Measurements from ENCODE around the gene DOCK4.

DNA sequence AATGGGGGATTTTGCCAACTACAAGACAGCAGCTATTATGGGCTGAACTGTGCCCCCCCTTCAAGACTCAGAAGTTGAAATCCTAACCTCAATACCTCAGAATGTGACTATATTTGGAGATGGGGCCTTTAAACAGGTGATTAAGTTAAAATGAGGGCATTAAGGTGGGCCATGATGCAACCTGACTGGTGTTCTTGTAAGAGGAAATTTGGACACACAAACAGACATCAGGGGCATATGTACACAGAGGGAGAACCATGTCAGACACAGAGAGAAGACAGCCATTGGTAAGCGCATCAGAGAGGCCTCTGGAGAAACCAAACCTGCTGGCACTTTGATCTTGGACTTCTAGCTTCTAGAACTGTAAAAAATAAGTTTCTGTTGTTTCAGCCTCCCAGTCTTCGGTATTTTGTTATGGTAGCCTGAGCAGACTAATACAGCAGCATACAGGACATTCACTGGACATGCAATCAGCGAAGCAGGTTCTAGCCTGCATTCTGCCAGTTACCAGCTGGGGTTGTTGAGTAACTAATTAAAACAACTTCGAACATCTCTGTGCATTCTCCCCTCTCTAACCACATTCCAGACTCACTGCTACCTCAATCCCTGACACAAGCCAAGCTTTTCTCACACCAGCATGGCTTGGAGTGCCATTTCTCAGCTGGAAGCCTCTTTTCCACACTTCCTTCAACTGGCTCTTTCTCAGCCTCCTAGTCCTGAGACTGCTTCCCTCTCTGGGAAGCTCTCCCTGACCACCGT, 141.4 kb downstream of the DOCK4 start:
- TF ChIP-seq, protein P1, sequence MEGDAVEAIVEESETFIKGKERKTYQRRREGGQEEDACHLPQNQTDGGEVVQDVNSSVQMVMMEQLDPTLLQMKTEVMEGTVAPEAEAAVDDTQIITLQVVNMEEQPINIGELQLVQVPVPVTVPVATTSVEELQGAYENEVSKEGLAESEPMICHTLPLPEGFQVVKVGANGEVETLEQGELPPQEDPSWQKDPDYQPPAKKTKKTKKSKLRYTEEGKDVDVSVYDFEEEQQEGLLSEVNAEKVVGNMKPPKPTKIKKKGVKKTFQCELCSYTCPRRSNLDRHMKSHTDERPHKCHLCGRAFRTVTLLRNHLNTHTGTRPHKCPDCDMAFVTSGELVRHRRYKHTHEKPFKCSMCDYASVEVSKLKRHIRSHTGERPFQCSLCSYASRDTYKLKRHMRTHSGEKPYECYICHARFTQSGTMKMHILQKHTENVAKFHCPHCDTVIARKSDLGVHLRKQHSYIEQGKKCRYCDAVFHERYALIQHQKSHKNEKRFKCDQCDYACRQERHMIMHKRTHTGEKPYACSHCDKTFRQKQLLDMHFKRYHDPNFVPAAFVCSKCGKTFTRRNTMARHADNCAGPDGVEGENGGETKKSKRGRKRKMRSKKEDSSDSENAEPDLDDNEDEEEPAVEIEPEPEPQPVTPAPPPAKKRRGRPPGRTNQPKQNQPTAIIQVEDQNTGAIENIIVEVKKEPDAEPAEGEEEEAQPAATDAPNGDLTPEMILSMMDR (conservative IDR thresholded peaks at IDR 0.05 in 1 of 2, IDR thresholded peaks at IDR 0.05 in 1 of 2; ENCODE audit: extremely low read depth in 1 of 2, insufficient read depth in 1 of 2, low read depth in 1 of 2, low read length in 2 of 2), result no peak
- TF ChIP-seq EZH2 (IDR thresholded peaks at IDR 0.05; ENCODE audit: borderline replicate concordance, low read length), result no peak

Data from mammary epithelial cell (primary cell).